CD4-positive, alpha-beta T cell treated with Interleukin-4 for 1 hour (primary cell): ENCODE data around the gene DPP10.

ENCODE experiments used
- DNase-seq, 2 donors: peaks; one replicate each; pipeline ENCODE4 v3.0.0-alpha.2; 2020 to 2022

The DPP10 gene

DNA sequence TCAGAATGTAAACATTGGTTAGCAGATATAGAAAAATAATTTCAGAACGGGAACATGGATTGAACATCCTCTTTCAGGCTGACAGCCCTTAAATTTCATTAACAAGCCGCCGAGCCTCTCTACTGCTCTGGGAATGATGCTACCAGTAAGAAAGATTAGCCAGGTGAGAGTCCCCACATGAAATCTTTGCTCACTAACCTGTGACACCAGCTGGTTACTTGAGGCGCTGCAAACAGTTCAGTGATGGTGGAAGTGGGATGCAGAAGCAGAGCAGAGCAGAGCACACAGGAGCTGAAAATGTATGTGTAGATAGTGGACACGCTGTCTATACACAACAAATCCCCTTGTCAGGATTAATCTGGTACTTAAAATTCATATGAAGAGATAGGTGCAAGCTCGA is 721.1 kb downstream of the DPP10 start:
- no peak for DNase-seq

GRCh38 chr2:115165529-115166109 is 723.2 kb downstream of the DPP10 start:
- no peak for DNase-seq

DNA sequence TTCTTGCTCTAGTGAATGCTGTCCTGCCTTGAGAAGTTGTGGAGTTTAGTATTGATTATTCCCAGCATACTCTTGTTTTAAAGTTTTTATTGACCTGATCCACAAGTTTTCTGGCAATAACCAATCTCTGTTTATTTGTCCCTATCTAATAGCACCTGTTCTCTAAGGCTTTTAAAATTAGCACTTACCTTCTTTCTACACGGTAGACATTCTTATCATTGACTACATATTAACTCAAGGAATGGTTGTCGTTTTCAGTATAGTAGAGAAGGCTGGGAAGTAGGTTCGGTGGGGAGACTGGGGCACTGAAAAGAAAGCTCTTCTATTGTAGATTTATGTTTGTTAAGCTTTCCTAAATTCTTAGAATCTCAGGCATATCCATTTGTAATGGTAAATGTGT is 726.0 kb downstream of the DPP10 start:
- no peak for DNase-seq

DNA sequence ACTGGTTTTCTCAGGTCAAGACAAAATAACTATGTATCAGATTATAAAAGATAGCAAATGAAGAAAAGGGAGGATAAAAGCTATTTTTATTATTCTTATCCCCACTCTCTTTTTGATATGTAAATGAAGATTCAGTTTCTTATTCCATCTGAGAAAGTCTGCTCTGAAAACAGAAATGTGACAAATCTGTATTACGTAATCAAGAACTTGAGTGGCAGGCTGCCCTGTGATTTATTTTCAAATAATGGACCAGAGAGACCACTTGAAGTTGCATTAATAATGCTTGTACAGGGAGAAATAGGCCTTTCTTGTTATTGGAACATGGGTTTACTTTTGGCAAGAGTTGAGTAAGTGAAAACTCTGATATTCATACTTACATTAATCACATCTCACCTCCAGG is 727.4 kb downstream of the DPP10 start:
- no peak for DNase-seq

- no peak for DNase-seq
Observed at GRCh38 chr2:115171751-115172150, 729.3 kb downstream of the DPP10 start.

DNA sequence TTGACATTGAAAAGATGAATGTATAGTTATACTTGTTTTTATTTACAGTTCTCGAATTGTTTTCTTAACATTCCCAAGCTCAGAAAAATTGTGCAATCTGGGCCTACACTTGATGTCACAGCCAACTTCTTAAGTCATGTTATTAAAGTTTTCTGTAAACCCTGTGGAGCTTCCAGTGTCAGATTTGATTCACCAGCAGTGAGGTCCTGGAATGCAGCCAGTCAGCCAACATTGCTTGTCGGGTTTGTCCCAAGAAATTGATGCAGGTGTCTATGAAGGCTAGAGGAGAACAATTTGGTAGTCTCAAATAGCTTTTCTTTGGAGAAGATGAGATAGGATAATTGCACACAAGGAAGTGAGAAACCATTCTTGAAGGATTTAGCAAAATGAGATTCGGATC is 732.2 kb downstream of the DPP10 start:
- DNase-seq: no peak

DNA sequence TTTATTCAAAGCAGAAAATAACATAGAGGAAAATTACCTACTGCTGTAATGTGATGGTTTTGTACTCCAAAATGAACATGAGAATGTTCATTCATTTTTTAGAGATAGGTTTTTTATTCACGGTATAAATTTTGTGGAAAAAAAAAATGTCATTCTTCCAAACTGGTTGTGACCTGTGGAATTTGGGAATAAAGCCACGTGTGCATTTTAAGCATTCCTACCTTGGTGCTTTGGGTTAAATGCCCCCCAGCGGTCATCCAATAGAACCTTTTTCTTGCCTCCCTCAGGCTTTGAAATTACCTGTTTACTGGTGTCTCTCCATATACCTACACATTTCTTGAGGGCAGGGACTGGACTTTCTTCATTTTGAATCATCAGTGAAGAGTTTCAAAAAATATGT is 740.7 kb downstream of the DPP10 start:
- DNase-seq: no peak

- DNase-seq: no peak
Observed at GRCh38 chr2:115190459-115190858, 748.0 kb downstream of the DPP10 start.

- DNase-seq: no peak
Observed at GRCh38 chr2:115194623-115195022, 752.2 kb downstream of the DPP10 start.

DNA sequence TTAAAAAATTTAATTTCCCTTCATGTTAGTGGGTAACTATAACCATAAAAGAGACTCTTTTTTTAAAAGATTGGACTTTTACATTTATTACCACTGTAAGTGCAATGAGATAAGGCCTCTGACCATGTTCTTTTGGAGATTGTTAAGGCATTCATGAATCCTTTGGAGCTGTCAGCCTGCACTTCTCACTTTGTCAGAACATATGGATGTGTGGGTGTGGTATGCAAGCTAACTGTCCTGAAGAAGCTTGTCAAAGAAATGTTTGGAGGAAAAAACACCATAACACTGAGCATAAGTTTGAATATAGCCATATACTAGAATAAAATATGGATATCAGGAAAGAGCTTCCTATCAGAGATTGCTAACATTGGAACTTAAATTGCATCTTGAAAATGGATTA is 754.1 kb downstream of the DPP10 start:
- DNase-seq: no peak

- DNase-seq: no peak
Observed at GRCh38 chr2:115199966-115200365, 757.5 kb downstream of the DPP10 start.

DNA sequence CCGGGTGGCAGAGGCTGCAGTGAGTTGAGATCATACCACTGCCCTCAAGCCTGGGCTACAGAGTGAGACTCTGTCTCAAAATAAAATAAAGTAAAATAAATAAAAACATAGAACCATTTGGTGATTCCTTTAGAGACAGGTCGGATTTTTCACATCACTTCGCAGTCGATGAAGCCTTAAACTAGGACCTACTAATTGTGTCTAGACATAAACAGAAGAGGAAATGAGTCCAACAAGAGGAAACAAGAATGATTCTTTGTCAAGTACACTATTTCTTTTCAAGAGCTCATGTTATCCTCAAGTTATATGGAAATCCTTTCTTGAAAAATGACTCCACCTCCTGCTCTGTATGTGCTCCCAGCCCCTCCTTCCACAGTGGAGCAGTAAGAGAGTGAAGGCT is 758.9 kb downstream of the DPP10 start:
- DNase-seq: no peak

DNA sequence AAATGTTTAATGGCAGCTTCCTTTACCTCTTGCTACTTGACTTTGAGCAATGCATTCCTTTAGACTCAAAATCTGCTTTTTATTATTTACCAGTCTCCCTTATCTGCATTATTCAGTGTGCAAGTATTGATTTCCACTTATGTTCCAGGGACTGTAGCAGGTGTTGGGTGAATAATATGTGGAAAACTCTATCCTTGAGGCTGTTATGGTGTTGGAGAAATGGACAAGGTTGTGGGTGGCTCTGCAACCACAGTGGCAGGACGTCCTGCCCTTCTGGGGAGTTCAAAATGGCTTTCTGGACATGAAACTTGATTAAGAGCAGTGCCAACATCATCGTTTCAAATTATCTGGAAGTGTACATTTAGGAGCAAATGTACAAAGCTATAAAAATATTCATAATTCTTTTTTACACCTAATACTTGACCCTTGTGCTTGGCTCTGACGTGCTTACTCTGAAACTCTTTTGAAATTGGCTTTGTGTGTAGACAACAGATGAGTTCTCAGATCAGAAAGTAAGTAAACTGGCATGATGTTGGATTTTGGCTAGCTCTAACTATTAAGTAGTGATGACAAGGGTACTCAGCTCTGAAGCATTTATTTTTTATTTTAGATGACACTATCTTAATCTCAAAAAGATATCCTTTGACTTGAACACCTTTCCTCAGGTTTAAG is 766.2 kb downstream of the DPP10 start:
- DNase-seq: no peak

- DNase-seq: no peak
Observed at GRCh38 chr2:115214050-115214449, 771.6 kb downstream of the DPP10 start.

DNA sequence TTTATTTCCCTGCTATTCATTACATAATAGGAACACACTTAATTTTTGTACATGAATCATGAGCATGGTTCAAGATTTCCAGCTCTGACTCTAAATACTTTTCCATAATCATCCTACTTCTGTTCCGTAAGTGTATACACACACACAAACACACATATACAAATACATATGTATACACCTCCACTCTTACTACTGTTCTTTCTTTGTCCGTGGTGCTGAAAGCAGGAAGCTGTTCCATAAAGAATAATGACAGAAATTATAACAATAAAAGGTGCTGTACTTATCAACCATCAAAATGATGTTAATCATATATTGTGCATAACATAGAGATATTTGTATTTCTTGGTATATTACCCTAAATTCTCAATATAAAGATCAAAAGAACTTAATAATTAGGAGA is 776.9 kb downstream of the DPP10 start:
- DNase-seq: no peak

GRCh38 chr2:115234186-115234585 is 791.7 kb downstream of the DPP10 start:
- no peak for DNase-seq

- DNase-seq: no peak
Observed at GRCh38 chr2:115234737-115235136, 792.3 kb downstream of the DPP10 start.

DNA sequence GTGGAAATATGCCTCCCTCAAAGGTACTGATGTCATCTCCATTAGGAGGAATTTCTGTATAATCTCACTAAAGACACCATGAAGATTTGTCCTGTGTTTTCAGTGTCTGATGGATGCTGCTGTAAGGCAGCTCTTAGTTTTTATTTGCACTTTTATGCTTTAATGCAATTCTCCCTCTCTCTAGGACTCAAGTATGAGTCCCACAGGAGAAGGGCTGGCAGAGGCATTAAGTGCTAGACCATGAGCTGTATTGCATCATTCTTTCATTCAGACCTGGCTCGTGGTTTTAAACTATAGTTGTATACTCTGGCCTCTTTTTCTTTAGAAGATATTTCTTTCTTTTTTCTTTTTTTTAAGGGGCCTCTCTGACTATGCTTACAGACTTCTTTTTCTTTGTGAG is 805.6 kb downstream of the DPP10 start:
- DNase-seq: no peak

DNA sequence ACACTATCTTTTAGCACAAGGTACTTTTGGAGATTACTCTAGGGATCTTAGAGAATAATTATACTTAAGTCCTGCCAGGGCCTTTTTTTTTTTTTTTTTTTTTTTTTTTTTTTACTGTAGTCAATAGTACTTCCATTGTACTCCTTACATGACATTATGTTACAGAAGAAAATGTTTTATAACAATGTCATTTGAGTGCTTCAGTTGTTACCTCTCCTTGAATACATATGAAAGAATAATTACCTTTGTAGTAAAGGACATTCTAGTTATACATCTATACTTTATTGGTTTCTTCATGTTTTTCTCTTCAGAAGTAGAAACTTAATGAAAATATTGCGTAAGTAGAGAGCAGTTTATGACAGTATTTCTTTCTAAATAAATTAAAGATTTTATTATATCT is 834.9 kb downstream of the DPP10 start:
- no peak for DNase-seq

- DNase-seq: no peak
Observed at GRCh38 chr2:115285416-115285815, 843.0 kb downstream of the DPP10 start.

- DNase-seq: no peak
Observed at GRCh38 chr2:115290478-115290877, 848.0 kb downstream of the DPP10 start.

DNA sequence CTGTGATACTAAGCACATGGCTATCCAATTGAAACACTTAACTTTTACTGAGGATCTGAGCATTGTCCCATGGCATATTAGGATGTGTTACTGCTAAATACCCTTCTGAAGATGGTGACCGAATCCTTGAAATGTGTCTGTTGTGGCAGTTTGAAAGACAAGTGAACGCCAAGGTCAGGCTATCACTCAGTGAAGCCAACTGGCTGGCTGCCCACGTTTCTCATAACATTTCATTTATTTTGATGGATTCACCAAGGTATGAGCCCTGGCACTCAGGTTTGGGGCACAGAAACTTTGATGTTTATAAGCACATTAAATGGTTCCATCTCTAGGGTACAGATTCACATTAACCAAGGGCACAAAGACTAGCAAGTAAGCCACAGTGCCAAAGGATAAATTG is 850.3 kb downstream of the DPP10 start:
- DNase-seq: no peak

DNA sequence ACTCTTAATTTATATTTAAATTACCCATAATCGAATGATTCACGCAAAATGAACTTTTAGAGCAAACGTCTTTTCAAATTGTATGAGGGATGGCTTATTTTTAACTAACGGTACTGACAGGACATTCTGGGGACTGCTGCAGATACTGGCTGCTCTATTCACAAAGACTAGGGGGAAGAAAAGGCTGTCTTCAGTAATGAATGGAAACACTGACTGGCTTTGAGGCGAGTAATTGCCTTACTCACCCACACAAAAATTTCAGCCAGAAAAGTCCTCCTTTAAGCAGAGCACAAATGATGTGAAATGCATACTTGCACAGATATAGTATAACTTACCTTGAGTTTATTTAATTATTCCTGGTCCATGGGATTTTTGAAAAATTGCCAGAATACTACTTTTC is 852.6 kb downstream of the DPP10 start:
- DNase-seq: no peak

GRCh38 chr2:115297056-115297455 is 854.6 kb downstream of the DPP10 start:
- DNase-seq: no peak

DNA sequence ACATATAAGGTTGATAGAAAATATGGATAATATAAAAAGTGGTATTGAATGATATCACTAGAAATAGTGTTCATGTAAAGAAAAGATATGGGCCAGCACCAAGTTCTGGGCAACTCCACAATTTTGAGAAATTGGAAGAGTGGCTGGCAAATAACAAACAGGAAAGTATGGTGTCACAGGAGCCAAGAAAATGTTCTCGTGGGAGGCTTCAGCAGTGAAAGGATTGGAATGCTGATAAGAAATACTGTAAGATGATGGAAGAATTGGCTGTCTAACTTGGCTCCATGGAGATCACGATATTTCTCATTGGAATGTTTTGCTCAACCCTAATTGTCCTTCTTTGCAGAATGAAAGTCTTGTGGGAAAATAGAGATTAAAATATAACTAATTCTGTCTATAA is 856.8 kb downstream of the DPP10 start:
- no peak for DNase-seq
